C4-2B (cell line): Measurements from ENCODE around the gene PIP4K2B.

Source experiments
- CTCF ChIP-seq: fragments of 450-650 bp; conservative IDR thresholded peaks from 2 replicates; pipeline ENCODE4 v1.5.1; 2017; ENCODE audit warnings: mild to moderate bottlenecking
- ZFX ChIP-seq: fragments of 450-650 bp; IDR thresholded peaks from 2 replicates; pipeline ENCODE4 v1.6.1; 2017

- TF ChIP-seq CTCF, result no peak
- TF ChIP-seq ZFX, result no peak
Observed at GRCh38 chr17:38739305-38739704, 60.1 kb downstream of the PIP4K2B start.
